Small intestine (tissue), 7 donors: ENCODE results near the gene NPM1. TPM values are rescaled to one million over a fixed set of nuclear protein-coding genes. Genes with fewer than 3 reads are reported as not detected.

ENCODE experiments used
- DNase-seq, 2 donors: peaks; one replicate each; pipeline versions ENCODE4 v3.0.0 to v3.0.0-alpha.2; 2013
- FAIRE-seq: peaks from 2 replicates; lab custom pipeline; 2012; peaks lifted over from hg19 to GRCh38; lab: Jason Lieb, UNC
- H3K27ac ChIP-seq, 3 donors: one replicate each; pipeline ENCODE4 v1.5.1; 2013; ENCODE audit warnings: low read length in 2 of 3, mild to moderate bottlenecking in 2 of 3, control low read depth in 1 of 3, inconsistent platforms in 1 of 3, low read depth in 1 of 3, moderate library complexity in 1 of 3
- H3K27me3 ChIP-seq, 3 donors: one replicate each; pipeline ENCODE4 v1.6.1; 2013; ENCODE audit warnings: low read length in 3 of 3, inconsistent platforms in 1 of 3; ENCODE audit not compliant: control insufficient read depth in 3 of 3, insufficient read depth in 3 of 3
- H3K36me3 ChIP-seq, 3 donors: one replicate each; pipeline ENCODE4 v1.6.1; 2013; ENCODE audit warnings: low read length in 3 of 3, inconsistent platforms in 1 of 3, low read depth in 1 of 3, mild to moderate bottlenecking in 1 of 3, moderate library complexity in 1 of 3; ENCODE audit not compliant: control insufficient read depth in 3 of 3, insufficient read depth in 2 of 3
- H3K4me1 ChIP-seq, 3 donors: one replicate each; pipeline ENCODE4 v1.6.1; 2013; ENCODE audit warnings: low read length in 2 of 3, inconsistent platforms in 1 of 3, low read depth in 1 of 3, mild to moderate bottlenecking in 1 of 3, moderate library complexity in 1 of 3; ENCODE audit not compliant: control insufficient read depth in 3 of 3, insufficient read depth in 2 of 3
- H3K4me3 ChIP-seq, 3 donors: one replicate each; pipeline ENCODE4 v1.5.1; 2013; ENCODE audit warnings: low read length in 3 of 3, control low read depth in 1 of 3, inconsistent platforms in 1 of 3, low read depth in 1 of 3, mild to moderate bottlenecking in 1 of 3, moderate library complexity in 1 of 3
- H3K9me3 ChIP-seq, 2 donors: one replicate each; pipeline ENCODE4 v1.6.1; 2013; ENCODE audit warnings: low read depth in 1 of 2, low read length in 1 of 2; ENCODE audit not compliant: control insufficient read depth in 2 of 2, insufficient read depth in 1 of 2
- WGBS, 3 donors: extraction: QIAGEN DNeasy Blood & Tissue Kit; methylation state at CpG; one replicate each; pipeline ENCODE4 v1.1.7; 2013; 5-methylcytosine and 5-hydroxymethylcytosine counted together
- polyA plus RNA-seq, 4 donors: library from polyadenylated mRNA; stranded (reverse) in 3 of 4; unstranded in 1 of 4; fragments of 200-250 nt in 3 of 4; fragments of 120-200 nt in 1 of 4; gene quantifications; one replicate each; pipeline versions ENCODE4 v1.2.1 to v1.2.3, GENCODE V29; 2013
- donor health status: healthy with polysubstance abuse.
- donor health status: control.
- donor health status: control.
- donor health status: Bipolar disorder and iron deficiency.
- donor health status: healthy.

NPM1 gene
- polyA plus RNA-seq, 4 donors, result 1,717 to 3,094 (median 2,104) TPM

GRCh38 chr5:171454549-171454948 lies 66.9 kb downstream of the NPM1 start:
- H3K27ac ChIP-seq, result no peak overlapping the region
- no peaks in the 10 kb centered on the region for H3K9me3 ChIP-seq
- FAIRE-seq, result no peak

DNA sequence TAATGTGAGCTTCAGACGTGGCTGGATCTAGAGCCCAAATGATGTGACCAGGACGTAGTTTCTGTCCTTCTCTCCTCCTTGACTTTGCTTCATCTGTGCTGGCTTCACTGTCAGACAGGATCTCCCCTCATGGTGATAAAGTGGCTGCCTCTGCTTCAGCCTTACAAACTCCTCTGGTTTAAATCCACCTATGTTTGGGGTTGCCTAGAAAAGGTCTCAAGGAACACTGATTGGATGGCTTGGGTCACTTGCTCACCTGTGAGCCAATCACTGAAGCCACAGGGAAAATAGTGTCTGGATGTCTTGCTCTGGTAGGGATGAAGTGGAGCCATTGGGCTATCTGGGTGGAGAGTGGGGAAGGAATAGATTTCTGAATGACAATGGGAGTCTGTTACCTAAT lies 67.9 kb downstream of the NPM1 start:
- no peak for DNase-seq
- Histone ChIP-seq H3K36me3 (no peaks in the 10 kb centered on the region), H3K4me3 (no peak overlapping the region), H3K9me3 (no peaks in the 10 kb centered on the region), H3K27ac (no peak overlapping the region), H3K27me3 (peaks cover 0 to 3% (median 0%) of the 10 kb centered on the region in 3 donors), H3K4me1 (no peaks in the 10 kb centered on the region)
- WGBS, 3 donors, result 70 to 83% (median 82%) methylated on average over 2 of the region's 2 CpGs
- no peak for FAIRE-seq

More at GRCh38 chr5:171454549-171454948, 66.9 kb downstream of the NPM1 start:
- 72 to 89% (median 84%) methylated on average over 10 of the region's 10 CpGs for WGBS, 3 donors
- Histone ChIP-seq H3K4me3 (no peak overlapping the region), H3K27me3 (peaks cover 0 to 3% (median 0%) of the 10 kb centered on the region in 3 donors), H3K36me3 (no peaks in the 10 kb centered on the region), H3K4me1 (peaks cover 0 to 9% (median 0%) of the 10 kb centered on the region in 3 donors)
- DNase-seq, result no peak

- Histone ChIP-seq H3K4me1 (no peaks in the 10 kb centered on the region), H3K27me3 (peaks cover 0 to 3% (median 0%) of the 10 kb centered on the region in 3 donors), H3K36me3 (no peaks in the 10 kb centered on the region), H3K27ac (no peak overlapping the region), H3K4me3 (no peak overlapping the region), H3K9me3 (no peaks in the 10 kb centered on the region)
- DNase-seq (no peak), FAIRE-seq (no peak)
- WGBS, 3 donors, result 94 to 95% (median 94%) methylated on average over 25 of the region's 25 CpGs
Observed at GRCh38 chr5:171457208-171457981, 69.7 kb downstream of the NPM1 start.

GRCh38 chr5:171459839-171460238 lies 72.2 kb downstream of the NPM1 start:
- WGBS, 3 donors, result 72 to 79% (median 77%) methylated on average over 6 of the region's 6 CpGs

More at GRCh38 chr5:171459839-171460238, 72.2 kb downstream of the NPM1 start:
- no peaks in the 10 kb centered on the region for H3K36me3 ChIP-seq
- no peak for FAIRE-seq
- no peaks in the 10 kb centered on the region for H3K4me1 ChIP-seq
- no peak for DNase-seq
- H3K27ac ChIP-seq, result no peak overlapping the region
- H3K9me3 ChIP-seq, result no peaks in the 10 kb centered on the region
- H3K27me3 ChIP-seq, result peaks cover 0 to 3% (median 0%) of the 10 kb centered on the region in 3 donors
- H3K4me3 ChIP-seq, result no peak overlapping the region

Other genes with a start within 250 kb of the NPM1 start
- gene TLX3, start 78.6 kb upstream of the NPM1 start, polyA plus RNA-seq, result under 1 TPM in 1 of 4 donors, not detected in 3; 0.04 TPM
- gene FGF18, start 31.8 kb downstream of the NPM1 start, polyA plus RNA-seq, result 1 to 10 TPM in 1 of 4 donors, under 1 TPM in 3; 0.25 to 2.0 (median 0.61) TPM